H1 (cell line): ENCODE data around the gene MGAT5B. TPM values are rescaled to one million over a fixed set of nuclear protein-coding genes. Genes with fewer than 3 reads are reported as not detected.

ENCODE experiments used
- CTCF ChIA-PET: fragments of 300-600 bp; sonication (Branson Sonifier 250); formaldehyde crosslinking; loops from one replicate; lab custom pipeline; 2021; ENCODE audit not compliant: partially characterized antibody; lab: Charles Lee
- POLR2A ChIA-PET: fragments of 300-600 bp; sonication (Branson Sonifier 250); formaldehyde crosslinking; loops from one replicate; lab custom pipeline; 2021; ENCODE audit warnings: inconsistent platforms; ENCODE audit not compliant: partially characterized antibody; lab: Charles Lee
- DNase-seq, 2 experiments: peaks; one replicate each; pipeline versions ENCODE4 v3.0.0 to v3.0.0-alpha.2; 2010 to 2022; ENCODE audit warnings: low spot score in 2 of 2, low read depth in 1 of 2, mixed read lengths in 1 of 2
- FAIRE-seq: peaks from 2 replicates; lab custom pipeline; 2011; peaks lifted over from hg19 to GRCh38; lab: Jason Lieb, UNC
- H2AFZ ChIP-seq: 2 replicates; pipeline ENCODE4 v1.8.1; 2012; ENCODE audit warnings: low read length, inconsistent platforms
- H2AK5ac ChIP-seq: 2 replicates; pipeline ENCODE4 v1.6.1; 2013; ENCODE audit warnings: low read depth, low read length
- H2BK120ac ChIP-seq: replicated peaks from 2 replicates; pipeline ENCODE3; 2013; ENCODE audit warnings: low read depth, low read length, inconsistent platforms
- H2BK12ac ChIP-seq: 2 replicates; pipeline ENCODE4 v1.6.1; 2013; ENCODE audit warnings: low read depth, low read length
- H2BK15ac ChIP-seq: 2 replicates; pipeline ENCODE4 v1.6.1; 2013; ENCODE audit warnings: low read length
- H2BK20ac ChIP-seq: 2 replicates; pipeline ENCODE4 v1.6.1; 2013; ENCODE audit warnings: low read length
- H2BK5ac ChIP-seq: 2 replicates; pipeline ENCODE4 v1.6.1; 2013; ENCODE audit warnings: low read depth, low read length
- H3K14ac ChIP-seq: 2 replicates; pipeline ENCODE4 v1.6.1; 2013; ENCODE audit warnings: inconsistent platforms; ENCODE audit not compliant: insufficient read length
- H3K18ac ChIP-seq: 2 replicates; pipeline ENCODE4 v1.6.1; 2013; ENCODE audit warnings: low read length; ENCODE audit errors: extremely low read depth
- H3K23ac ChIP-seq: 2 replicates; pipeline ENCODE4 v1.6.1; 2013; ENCODE audit warnings: inconsistent platforms; ENCODE audit not compliant: insufficient read length
- H3K23me2 ChIP-seq: 2 replicates; pipeline ENCODE4 v1.6.1; 2013; ENCODE audit warnings: low read depth, low read length
- H3K27ac ChIP-seq: 2 replicates; pipeline ENCODE4 v1.6.1; 2011; ENCODE audit warnings: low read depth, low read length, inconsistent platforms
- H3K27me3 ChIP-seq, 4 experiments: replicated peaks in 1 of 4; 1 replicate in 1 of 4; 2 replicates in 3 of 4; pipeline versions ENCODE4 v1.6.1 to v1.8.1; 2011 to 2013; ENCODE audit warnings: low read length in 3 of 4, mild to moderate bottlenecking in 3 of 4, inconsistent platforms in 2 of 4, mixed read lengths in 2 of 4, moderate library complexity in 1 of 4; ENCODE audit not compliant: control insufficient read depth in 3 of 4, insufficient read depth in 3 of 4; ENCODE audit errors: extremely low read depth in 1 of 4
- H3K36me3 ChIP-seq, 4 experiments: 2 replicates each; pipeline versions ENCODE4 v1.6.1 to v1.8.1; 2011 to 2013; ENCODE audit warnings: mild to moderate bottlenecking in 4 of 4, low read length in 3 of 4, moderate library complexity in 2 of 4, control low read depth in 1 of 4, inconsistent platforms in 1 of 4; ENCODE audit not compliant: insufficient read depth in 4 of 4, control insufficient read depth in 2 of 4
- H3K4ac ChIP-seq: replicated peaks from 2 replicates; pipeline ENCODE3; 2013; ENCODE audit warnings: low read length, low read depth, mixed read lengths, inconsistent platforms; ENCODE audit not compliant: insufficient read length
- H3K4me1 ChIP-seq, 4 experiments: replicated peaks in 1 of 4; 1 replicate in 1 of 4; 2 replicates in 3 of 4; pipeline versions ENCODE4 v1.6.1 to v1.8.1; 2011 to 2013; ENCODE audit warnings: low read length in 3 of 4, inconsistent platforms in 2 of 4, mixed read lengths in 1 of 4; ENCODE audit not compliant: insufficient read depth in 4 of 4, control insufficient read depth in 3 of 4
- H3K4me2 ChIP-seq, 2 experiments: 2 replicates each; pipeline versions ENCODE4 v1.6.1 to v1.8.1; 2011 to 2013; ENCODE audit warnings: low read depth in 2 of 2, low read length in 2 of 2, control low read depth in 1 of 2, inconsistent platforms in 1 of 2, mild to moderate bottlenecking in 1 of 2; ENCODE audit not compliant: insufficient read depth in 1 of 2
- H3K4me3 ChIP-seq, 4 experiments: fragments of 200-600, 300-600 bp in 1 of 4; sonication (generic), shearing (Covaris generic), sonication (Bioruptor Twin) in 1 of 4; 2 replicates each; pipeline versions ENCODE4 v1.5.1 to v1.8.1; 2011 to 2016; ENCODE audit warnings: low read length in 4 of 4, low read depth in 3 of 4, control low read depth in 2 of 4, inconsistent platforms in 2 of 4, mild to moderate bottlenecking in 2 of 4, mixed read lengths in 1 of 4, moderate library complexity in 1 of 4; ENCODE audit not compliant: insufficient read depth in 2 of 4; ENCODE audit errors: extremely low read depth in 1 of 4
- H3K56ac ChIP-seq: replicated peaks from 2 replicates; pipeline ENCODE3; 2013; ENCODE audit warnings: low read depth, mild to moderate bottlenecking, mixed read lengths, low read length, inconsistent platforms; ENCODE audit not compliant: insufficient read length
- H3K79me1 ChIP-seq: 2 replicates; pipeline ENCODE4 v1.6.1; 2013; ENCODE audit warnings: low read depth, low read length, control low read depth
- H3K79me2 ChIP-seq, 2 experiments: 2 replicates each; pipeline versions ENCODE4 v1.6.1 to v1.8.1; 2012 to 2013; ENCODE audit warnings: low read length in 2 of 2, mild to moderate bottlenecking in 2 of 2, inconsistent platforms in 1 of 2; ENCODE audit not compliant: insufficient read depth in 2 of 2, control insufficient read depth in 1 of 2
- H3K9ac ChIP-seq, 4 experiments: replicated peaks in 1 of 4; 1 replicate in 1 of 4; 2 replicates in 3 of 4; pipeline versions ENCODE4 v1.6.1 to v1.8.1; 2011 to 2013; ENCODE audit warnings: low read depth in 3 of 4, low read length in 3 of 4, control low read depth in 2 of 4, mild to moderate bottlenecking in 2 of 4, moderate library complexity in 2 of 4, inconsistent platforms in 1 of 4; ENCODE audit errors: extremely low read depth in 1 of 4
- H3K9me3 ChIP-seq, 2 experiments: 2 replicates each; pipeline versions ENCODE4 v1.6.1 to v1.8.1; 2012 to 2013; ENCODE audit warnings: mild to moderate bottlenecking in 2 of 2, moderate library complexity in 2 of 2, control low read depth in 1 of 2, inconsistent platforms in 1 of 2, low read depth in 1 of 2, low read length in 1 of 2, mixed read lengths in 1 of 2; ENCODE audit not compliant: insufficient read depth in 2 of 2
- H4K20me1 ChIP-seq, 2 experiments: replicated peaks in 1 of 2; 2 replicates each; pipeline versions ENCODE3 to v1.8.1; 2011 to 2013; ENCODE audit warnings: inconsistent platforms in 2 of 2, low read length in 2 of 2, mild to moderate bottlenecking in 1 of 2; ENCODE audit not compliant: insufficient read depth in 2 of 2, control insufficient read depth in 1 of 2
- H4K5ac ChIP-seq: 2 replicates; pipeline ENCODE4 v1.6.1; 2013; ENCODE audit warnings: low read length, low read depth, mixed read lengths, inconsistent platforms; ENCODE audit not compliant: insufficient read length
- H4K8ac ChIP-seq: 2 replicates; pipeline ENCODE4 v1.8.0; 2013; ENCODE audit warnings: mild to moderate bottlenecking, moderate library complexity, low read length, inconsistent platforms; ENCODE audit not compliant: insufficient read depth; ENCODE audit errors: extremely low read depth
- H4K91ac ChIP-seq: replicated peaks from 2 replicates; pipeline ENCODE3; 2013; ENCODE audit warnings: low read length, mixed read lengths, inconsistent platforms; ENCODE audit not compliant: insufficient read length
- CBX8 ChIP-seq: fragments of 300-800, 300-1000 bp; sonication (generic); IDR thresholded peaks from 2 replicates; pipeline ENCODE4 v1.7.1; 2016; ENCODE audit warnings: low read depth, low read length, borderline replicate concordance
- HDAC2 ChIP-seq, 2 experiments: fragments of 300-600 bp in 1 of 2; sonication (generic) in 1 of 2; IDR thresholded peaks; 2 replicates each; pipeline ENCODE4 v1.6.1; 2011 to 2012; ENCODE audit warnings: low read depth in 2 of 2, low read length in 2 of 2, mild to moderate bottlenecking in 2 of 2, moderate library complexity in 2 of 2, borderline replicate concordance in 1 of 2, inconsistent platforms in 1 of 2
- TCF12 ChIP-seq: IDR thresholded peaks from 2 replicates; pipeline ENCODE4 v1.6.1; 2011; ENCODE audit warnings: low read depth, mild to moderate bottlenecking, low read length
- WGBS, 2 experiments: shearing (Covaris generic) in 1 of 2; methylation state at CpG; one replicate each; pipeline versions ENCODE4 v1.1.6 to v1.1.7; 2013 to 2015; ENCODE audit warnings: low lambda C conversion rate in 2 of 2, mixed read lengths in 2 of 2, inconsistent platforms in 1 of 2, low coverage in 1 of 2, missing lambda C conversion rate in 1 of 2; ENCODE audit not compliant: insufficient replicate concordance in 2 of 2, insufficient coverage in 1 of 2, insufficient read length in 1 of 2; ENCODE audit errors: extremely low coverage in 1 of 2, missing lambda C conversion rate in 1 of 2; 5-methylcytosine and 5-hydroxymethylcytosine counted together
- polyA plus RNA-seq, 7 experiments: library from polyadenylated mRNA; depleted of rRNA in 3 of 7; stranded (reverse) in 5 of 7; unstranded in 2 of 7; fragments of >200 nt in 5 of 7; fragments of 200-250 nt in 2 of 7; gene quantifications; 1 replicate in 5 of 7; 2 replicates in 1 of 7; 4 replicates in 1 of 7; pipeline versions ENCODE4 v1.2.1 to v1.2.3, GENCODE V29; 2011 to 2013; ENCODE audit warnings: missing spikeins in 2 of 7, mixed read lengths in 2 of 7
- total RNA-seq: library from RNA; stranded (reverse); fragmentation: NEBNext Ultra II Directional; extraction: Animal tissue kit (Norgen Biotek cat#: 25700); gene quantifications from 2 replicates; pipeline ENCODE4 v1.2.1, GENCODE V29; 2021

Gene MGAT5B
- total and polyA plus RNA-seq, 2 of the 8 experiments (the other 6 are each of a cell fraction or from before 2014, with no cell fraction given): 7.9 to 8.2 TPM

DNA sequence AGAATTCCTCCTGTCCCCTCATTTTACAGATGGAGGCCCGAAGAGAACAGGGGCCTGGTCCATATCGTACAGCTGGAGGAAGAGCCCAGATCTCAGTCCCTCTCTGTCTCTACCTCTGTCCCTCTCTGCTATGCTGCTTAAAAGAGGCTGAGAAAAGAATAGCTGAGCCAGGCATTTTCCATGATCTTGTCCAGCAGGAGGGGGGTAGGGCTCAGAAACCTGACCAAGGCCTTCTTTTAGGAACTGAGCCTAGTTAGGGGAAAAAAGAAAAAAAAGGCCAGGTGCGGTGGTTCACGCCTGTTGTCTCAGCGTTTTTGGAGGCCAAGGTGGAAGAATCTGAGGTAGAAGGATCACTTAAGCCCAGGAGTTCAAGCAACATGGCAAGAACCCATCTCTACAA, 84.2 kb downstream of the MGAT5B start:
- H4K20me1 ChIP-seq: no peaks in the 10 kb centered on the region
- H3K23ac ChIP-seq: no peak overlapping the region
- H3K4me1 ChIP-seq: peaks cover 0 to 8% (median 2%) of the 10 kb centered on the region in 4 experiments; a peak in 3 of 7 replicates
- DNase-seq (no peak), FAIRE-seq (no peak)
- no peak overlapping the region for H3K14ac ChIP-seq
- no peaks in the 10 kb centered on the region for H3K79me1 ChIP-seq
- no peak overlapping the region for H3K4me3 ChIP-seq
- no peaks in the 10 kb centered on the region for H3K9me3 ChIP-seq
- no peak overlapping the region for H4K5ac ChIP-seq
- no peaks in the 10 kb centered on the region for H3K27me3 ChIP-seq
- H2BK5ac ChIP-seq: no peak overlapping the region
- no peak overlapping the region for H2AK5ac ChIP-seq
- 78% methylated on average over 4 of the region's 5 CpGs; no CpG with 5 or more reads in 1 of the 2 experiments for WGBS, 2 experiments
- no peak overlapping the region for H4K8ac ChIP-seq
- no peak overlapping the region for H2BK20ac ChIP-seq
- H3K18ac ChIP-seq: no peak overlapping the region
- H3K79me2 ChIP-seq: no peaks in the 10 kb centered on the region
- no peak overlapping the region for H3K4ac ChIP-seq
- H4K91ac ChIP-seq: no peak overlapping the region
- TF ChIP-seq CBX8 (no peak), TCF12 (no peak), HDAC2 (IDR thresholded peaks at IDR 0.05; ENCODE audit: borderline replicate concordance in 1 of 2, low read depth in 2 of 2, low read length in 2 of 2) (no peak)
- TF ChIP-seq, all 59 proteins: peak for 0
- Histone ChIP-seq H3K4me2 (no peak overlapping the region), H2BK120ac (no peak overlapping the region), H3K9ac (no peak overlapping the region), H3K36me3 (no peaks in the 10 kb centered on the region), H3K56ac (no peak overlapping the region), H2AFZ (no peak overlapping the region), H3K23me2 (no peaks in the 10 kb centered on the region; the same call in 1 of the 2 replicates), H2BK15ac (no peak overlapping the region), H3K27ac (no peak overlapping the region), H2BK12ac (no peak overlapping the region)
- ChIA-PET POLR2A (no interaction called here), CTCF (interaction anchor here (0.6 to 0.7 kb wide), 2 partner anchors 45 to 386 kb away, joined by 3 read pairs; no protein-coding TSS in a partner anchor)
